Putamen (tissue), 1 donor: ENCODE results near the gene GRIN3A.
"Not testable (repeated sequence)": the region's sequence is repeated elsewhere in the genome, so short reads cannot be mapped to it uniquely, and the experiment has no call there.

Source experiments
- DNase-seq: peaks from one replicate; pipeline ENCODE4 v3.0.0-alpha.2; 2016; ENCODE audit warnings: low spot score

GRIN3A gene

DNA sequence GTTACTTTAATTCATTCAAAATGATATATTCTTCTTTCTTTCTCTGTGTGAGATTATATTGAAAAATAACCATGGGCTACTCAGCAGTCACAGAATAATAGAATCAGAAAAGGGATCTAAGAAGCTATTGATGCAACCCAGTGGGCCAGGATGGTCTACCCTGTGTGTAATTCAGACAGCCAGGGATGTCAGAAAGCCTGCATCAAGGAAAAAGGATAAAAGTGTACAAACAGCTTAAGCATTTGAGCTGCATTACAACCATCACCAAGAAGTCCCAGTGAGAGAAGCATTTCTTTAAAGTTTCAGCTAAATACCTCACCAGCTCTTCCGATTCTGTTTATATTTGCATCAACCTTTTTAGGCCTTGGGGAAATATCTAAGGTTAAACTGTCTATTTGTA is 105.8 kb downstream of the GRIN3A start:
- no peak for DNase-seq

- no peak for DNase-seq
These were observed 106.6 kb downstream of the GRIN3A start for GRCh38 chr9:101631892-101632291.

DNA sequence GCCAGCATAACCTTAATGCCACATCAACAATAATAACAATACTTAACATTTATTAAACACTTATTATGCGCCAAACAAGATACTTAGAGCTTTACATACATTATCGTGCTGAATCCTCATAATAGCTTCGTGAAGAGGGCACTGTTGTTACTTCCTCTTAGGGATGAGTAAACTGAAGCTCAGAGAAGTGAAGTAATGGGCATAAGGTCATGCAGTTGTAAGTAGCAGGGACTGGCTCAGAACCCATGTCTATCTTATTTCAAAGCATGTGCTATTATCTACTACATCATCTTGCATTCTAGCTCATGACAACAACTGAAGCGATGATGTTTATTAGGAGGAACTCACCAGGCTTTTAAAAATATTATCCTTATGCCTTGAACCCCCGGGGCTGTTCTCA is 108.8 kb downstream of the GRIN3A start:
- no peak for DNase-seq

DNA sequence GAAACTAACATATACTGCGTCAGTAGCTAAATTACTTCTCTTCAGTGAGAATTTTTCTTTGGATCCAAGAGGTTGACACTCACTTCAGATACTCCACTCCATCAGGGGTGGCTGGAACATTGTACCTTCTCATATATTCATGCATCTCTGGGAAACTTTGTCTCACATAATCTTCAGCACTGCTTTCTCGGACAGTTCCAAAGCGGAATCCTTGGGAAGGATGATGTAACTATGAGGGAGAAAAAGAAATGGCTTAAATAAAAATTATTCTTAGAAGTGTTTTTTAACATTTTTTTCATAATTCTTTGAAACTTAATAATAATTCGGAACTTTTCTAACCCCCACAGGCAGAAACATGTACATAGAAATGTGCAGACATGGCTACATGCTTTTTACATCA is 110.3 kb downstream of the GRIN3A start:
- no peak for DNase-seq

DNA sequence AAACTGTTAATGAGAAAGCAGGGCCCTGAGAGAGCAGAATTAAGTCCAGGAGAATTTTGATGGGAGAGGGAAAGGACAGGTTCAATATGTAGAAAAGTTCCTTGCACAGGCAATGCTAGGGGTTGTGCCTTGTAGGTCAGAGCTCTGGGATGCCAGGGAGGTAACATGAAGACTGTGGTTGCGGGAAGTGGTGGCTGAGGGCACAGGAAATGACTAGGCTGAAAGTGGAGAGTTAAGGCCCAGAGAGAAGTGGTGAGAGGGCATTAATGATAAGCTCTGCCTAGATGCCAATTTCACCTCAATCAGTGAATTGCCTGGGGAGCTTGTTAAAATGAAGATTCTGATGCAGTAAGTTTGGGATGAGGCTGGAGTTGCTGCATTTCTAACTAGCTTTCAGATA is 112.2 kb downstream of the GRIN3A start:
- DNase-seq, result no peak

- DNase-seq, result no peak
These were observed 112.6 kb downstream of the GRIN3A start for GRCh38 chr9:101625876-101626275.

DNA sequence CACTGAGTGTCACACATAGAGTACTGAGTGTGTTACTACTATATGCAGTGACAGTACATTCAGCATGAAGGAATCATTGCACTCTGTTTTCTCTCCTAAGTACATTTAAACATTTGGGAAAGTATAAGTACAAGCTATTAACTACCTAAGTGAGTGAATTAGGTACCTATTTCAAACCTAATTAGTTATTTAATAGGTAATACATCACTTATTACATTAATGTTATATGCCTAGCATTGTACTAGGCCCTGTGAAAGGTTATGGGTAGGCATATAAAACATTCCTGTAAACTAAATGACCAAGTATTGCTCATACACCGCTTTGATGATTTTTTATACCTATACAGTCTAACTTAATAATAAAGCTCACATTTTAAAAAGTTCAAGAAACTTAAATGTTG is 118.0 kb downstream of the GRIN3A start:
- no peak for DNase-seq

GRCh38 chr9:101618698-101619097 is 119.7 kb downstream of the GRIN3A start:
- DNase-seq, result no peak

GRCh38 chr9:101605547-101605946 is 132.9 kb downstream of the GRIN3A start:
- DNase-seq, result no peak

- DNase-seq, result no peak
These were observed 134.2 kb downstream of the GRIN3A start for GRCh38 chr9:101604296-101604695.

GRCh38 chr9:101601904-101602765 is 136.3 kb downstream of the GRIN3A start:
- DNase-seq, result peak; percentile 32

DNA sequence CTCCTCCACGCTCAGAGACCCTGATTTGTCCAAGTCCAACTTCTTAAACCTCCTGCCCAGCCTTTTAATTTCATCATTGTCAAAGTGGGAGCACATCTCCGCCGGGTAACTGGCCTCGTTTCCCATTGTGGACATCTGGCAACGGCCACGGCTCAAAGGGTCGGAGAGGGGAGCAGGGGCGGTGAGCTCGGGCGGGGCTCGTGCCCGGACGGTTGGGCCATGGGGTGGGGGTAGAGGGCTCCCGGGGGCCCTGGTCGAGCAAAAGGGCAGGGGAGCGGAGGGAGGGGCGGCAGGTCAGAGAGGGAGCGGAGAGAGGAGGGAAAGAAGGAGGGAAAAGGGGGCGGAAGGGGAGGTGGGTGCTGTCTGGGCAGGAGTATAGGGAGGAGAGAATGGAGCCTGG is 143.7 kb downstream of the GRIN3A start, which contains the start of gene PPP3R2:
PPP3R2 (minus strand) TSS at position 174 of the 400 bp plus-strand sequence; CDS start at position 126, 48 bp downstream.
- no peak for DNase-seq

DNA sequence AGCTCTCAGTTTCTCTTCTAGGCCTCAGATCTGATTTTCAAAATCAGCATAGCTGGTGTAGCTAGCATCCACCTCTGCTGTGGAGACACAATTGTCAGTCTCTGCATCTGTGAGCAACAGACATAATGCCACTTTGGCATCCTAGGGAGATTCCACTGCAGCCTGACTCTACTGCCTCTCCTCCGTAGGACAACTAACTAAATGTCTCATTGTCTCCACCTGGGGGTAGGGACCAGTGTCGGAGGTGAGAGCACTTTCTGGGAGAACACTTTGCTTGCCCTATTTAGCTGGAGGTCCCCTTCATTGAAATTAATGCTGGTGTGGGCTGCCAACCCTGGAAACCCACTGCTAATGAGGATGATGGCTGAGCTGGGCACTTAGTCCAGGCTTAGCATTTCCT is 145.1 kb downstream of the GRIN3A start:
- DNase-seq, result no peak

GRCh38 chr9:101592788-101593187 is 145.7 kb downstream of the GRIN3A start:
- DNase-seq, result no peak

- DNase-seq, result no peak
These were observed 146.5 kb downstream of the GRIN3A start for GRCh38 chr9:101591787-101592446.

- DNase-seq, result no peak
These were observed 147.5 kb downstream of the GRIN3A start for GRCh38 chr9:101590901-101591300.

GRCh38 chr9:101590074-101590473 is 148.4 kb downstream of the GRIN3A start:
- DNase-seq, result not testable (repeated sequence)

DNA sequence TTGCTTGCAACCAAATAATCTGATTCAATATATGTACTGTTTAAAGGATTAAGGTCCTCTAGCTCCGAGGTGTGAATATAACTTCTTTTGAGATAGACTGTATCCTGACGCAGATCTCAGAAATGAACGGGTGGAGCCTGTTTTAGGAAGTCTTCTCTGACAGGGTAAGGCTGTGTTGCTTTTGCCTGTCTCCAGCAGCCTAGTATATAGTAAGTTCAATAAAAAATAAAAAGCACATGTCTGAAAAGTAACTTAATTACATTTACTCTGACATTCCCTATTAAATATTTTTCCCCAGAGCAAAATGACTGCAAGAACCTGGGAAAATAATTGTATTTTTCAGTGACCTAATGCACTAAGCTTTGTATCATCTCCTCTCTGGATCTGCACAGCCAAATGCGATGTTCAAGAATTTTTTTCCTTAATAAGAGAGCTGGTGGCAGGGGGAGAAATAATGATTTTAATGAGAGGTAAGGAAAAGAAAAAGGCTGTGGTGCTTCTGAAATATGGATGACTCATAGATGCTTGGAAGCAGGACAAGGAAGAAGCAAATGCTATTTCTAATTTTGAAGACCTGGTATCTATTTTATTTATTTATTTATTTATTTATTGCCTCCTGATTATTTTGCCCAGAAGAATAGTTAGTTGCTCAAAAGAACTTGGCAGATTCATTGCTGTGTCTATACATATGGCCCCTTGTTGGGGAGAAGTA is 151.0 kb downstream of the GRIN3A start:
- DNase-seq, result no peak

GRCh38 chr9:101586651-101587050 is 151.8 kb downstream of the GRIN3A start:
- no peak for DNase-seq

DNA sequence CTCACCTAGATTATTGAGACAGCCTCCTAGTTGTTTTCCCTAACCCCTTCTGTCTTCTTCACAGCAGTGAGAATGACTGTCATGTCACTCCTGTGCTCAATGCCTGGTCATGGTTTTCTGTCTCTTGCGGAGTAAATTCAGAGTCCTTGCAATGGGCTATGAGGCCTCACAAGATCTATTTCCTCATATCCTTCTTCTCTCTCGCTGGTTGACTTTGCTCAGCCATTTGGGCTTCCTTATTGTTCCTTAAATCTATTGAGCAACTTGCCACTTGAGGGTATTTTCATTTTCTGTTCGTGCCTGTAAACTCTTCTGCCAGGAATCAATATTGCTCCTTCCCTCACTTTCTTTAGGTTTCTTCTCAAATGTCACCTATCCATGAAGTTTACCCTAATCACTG is 152.7 kb downstream of the GRIN3A start:
- no peak for DNase-seq

DNA sequence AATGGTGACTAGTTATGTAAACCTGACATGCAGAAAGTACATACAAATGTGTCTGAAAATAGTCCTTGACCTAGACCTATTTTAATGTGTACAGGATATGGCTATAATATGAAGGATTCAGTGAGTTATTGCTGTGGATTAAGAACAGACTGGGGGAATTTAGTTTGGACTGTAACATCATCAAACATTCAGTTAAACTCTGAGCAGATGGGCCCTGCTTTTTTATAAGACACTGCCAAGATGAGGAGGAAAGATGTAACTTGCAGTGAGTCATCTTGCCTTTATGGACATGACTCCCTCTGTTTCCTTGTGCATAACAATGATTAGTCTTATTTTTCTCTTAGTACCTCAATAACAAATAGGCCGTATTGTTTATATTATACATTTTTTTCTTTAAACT is 155.9 kb downstream of the GRIN3A start:
- no peak for DNase-seq

- DNase-seq, result no peak
These were observed 158.5 kb downstream of the GRIN3A start for GRCh38 chr9:101579711-101580545.
